ENCODE data around the gene FAM78A. TPM values are rescaled to one million over a fixed set of nuclear protein-coding genes. Genes with fewer than 3 reads are reported as not detected.

The FAM78A gene
- polyA plus RNA-seq, 1 donor from 2014 or later: 0.47 TPM

GRCh38 chr9:131279863-131280570 is 3.7 kb upstream of the FAM78A start:
- no peak overlapping the region for H3K9ac ChIP-seq (ENCODE audit: low read length)

GRCh38 chr9:131279196-131279862 is 3.0 kb upstream of the FAM78A start:
- Histone ChIP-seq H2AFZ (ENCODE audit: low read depth, low read length) (no peak overlapping the region), H3K27me3 (ENCODE audit: insufficient read depth, low read depth, low read length) (peaks cover 46% of the 10 kb centered on the region), H3K9ac (ENCODE audit: low read length) (no peak overlapping the region), H3K4me3 (ENCODE audit: low read length) (no peak overlapping the region), H3K27ac (ENCODE audit: low read length) (no peak overlapping the region), H3K9me2 (ENCODE audit: insufficient read depth, low read length) (no peaks in the 10 kb centered on the region), H3F3A (ENCODE audit: insufficient read depth, low read length, poor library complexity, severe bottlenecking) (no peaks in the 10 kb centered on the region), H4K20me1 (ENCODE audit: insufficient read depth) (no peaks in the 10 kb centered on the region), H3K4me2 (ENCODE audit: low read length) (no peak overlapping the region), H3K79me2 (replicated peaks; ENCODE audit: insufficient read depth, low read length) (no peaks in the 10 kb centered on the region), H3K36me3 (ENCODE audit: insufficient read depth, low read length) (no peaks in the 10 kb centered on the region), H3K9me3 (ENCODE audit: low read length) (no peaks in the 10 kb centered on the region)
- TF ChIP-seq REST (IDR thresholded peaks at IDR 0.05; ENCODE audit: borderline replicate concordance): no peak

More at GRCh38 chr9:131279863-131280570, 3.7 kb upstream of the FAM78A start:
- Histone ChIP-seq H3K27me3 (ENCODE audit: insufficient read depth, low read depth, low read length) (peaks cover 40% of the 10 kb centered on the region), H2AFZ (ENCODE audit: low read depth, low read length) (no peak overlapping the region), H4K20me1 (ENCODE audit: insufficient read depth) (no peaks in the 10 kb centered on the region), H3F3A (ENCODE audit: insufficient read depth, low read length, poor library complexity, severe bottlenecking) (no peaks in the 10 kb centered on the region), H3K9me3 (ENCODE audit: low read length) (no peaks in the 10 kb centered on the region), H3K4me3 (ENCODE audit: low read length) (no peak overlapping the region), H3K9me2 (ENCODE audit: insufficient read depth, low read length) (no peaks in the 10 kb centered on the region), H3K79me2 (replicated peaks; ENCODE audit: insufficient read depth, low read length) (no peaks in the 10 kb centered on the region), H3K27ac (ENCODE audit: low read length) (no peak overlapping the region), H3K4me2 (ENCODE audit: low read length) (no peak overlapping the region), H3K36me3 (ENCODE audit: insufficient read depth, low read length) (no peaks in the 10 kb centered on the region)
- TF ChIP-seq POLR2AphosphoS5 (IDR thresholded peaks at IDR 0.05) (no peak), TAF1 (IDR thresholded peaks at IDR 0.05; ENCODE audit: low read depth) (no peak), RAD21 (conservative IDR thresholded peaks at IDR 0.05) (no peak), CTCF (IDR thresholded peaks at IDR 0.05; ENCODE audit: poor library complexity, severe bottlenecking) (no peak), EP300 (conservative IDR thresholded peaks at IDR 0.05; ENCODE audit: poor library complexity, severe bottlenecking) (no peak), REST (IDR thresholded peaks at IDR 0.05; ENCODE audit: borderline replicate concordance) (no peak)
